ENCODE data around the gene CSNK2A2. TPM values are rescaled to one million over a fixed set of nuclear protein-coding genes. Genes with fewer than 3 reads are reported as not detected.

CSNK2A2 gene
- total and polyA plus RNA-seq, 2 donors (not counting 3 experiments of a cell fraction or from before 2014, with no cell fraction given), result 43.3 to 125 TPM

GRCh38 chr16:58243528-58244004 lies 45.7 kb upstream of the CSNK2A2 start:
- FAIRE-seq, result no peak
- BruUV-seq (replicated peaks), result no TSS peak
- POLR2A ChIA-PET, result no interaction called here

GRCh38 chr16:58236831-58237230 lies 38.9 kb upstream of the CSNK2A2 start:
- H3K79me2 ChIP-seq (ENCODE audit: control insufficient read depth, insufficient read depth, low read length), result no peaks in the 10 kb centered on the region
- no peaks in the 10 kb centered on the region for H3K9me3 ChIP-seq (replicated peaks; ENCODE audit: control insufficient read depth, insufficient read depth, low read length)
- H3K9ac ChIP-seq (replicated peaks; ENCODE audit: extremely low read depth, insufficient read depth, low read length), result no peak overlapping the region
- dilution Hi-C loops (cut with MboI; ENCODE audit: extremely low pct_ligation_motif_present, low sequenced_read_pairs) (no loop called here), intact Hi-C loops (cut with micrococcal nuclease) (no loop called here)
- ChIA-PET CTCF (no interaction called here), POLR2A (no interaction called here)
- H3K4me2 ChIP-seq (ENCODE audit: insufficient read depth, low read length), result no peak overlapping the region
- FAIRE-seq (no peak), DNase-seq (ENCODE audit: low read depth, low spot score) (no peak)
- no peaks in the 10 kb centered on the region for H4K20me1 ChIP-seq (replicated peaks; ENCODE audit: control insufficient read depth, extremely low read depth, insufficient read depth, low read length)
- no peak overlapping the region for H3K4me3 ChIP-seq (replicated peaks in 1 of 3; ENCODE audit: insufficient read depth in 1 of 3, low read depth in 1 of 3, low read length in 3 of 3)
- peaks cover 21 to 28% of the 10 kb centered on the region in 2 experiments for H3K27me3 ChIP-seq (ENCODE audit: control insufficient read depth in 2 of 2, insufficient read depth in 2 of 2, low read length in 2 of 2)
- TF ChIP-seq POLR2AphosphoS5 (IDR thresholded peaks at IDR 0.05; ENCODE audit: insufficient read depth, low read depth, low read length) (no peak), FOS (IDR thresholded peaks at IDR 0.05; ENCODE audit: borderline replicate concordance, insufficient read depth, low read length) (no peak), JUN (IDR thresholded peaks at IDR 0.05; ENCODE audit: borderline replicate concordance, insufficient read depth, insufficient read length, low read depth) (no peak), MYC (IDR thresholded peaks at IDR 0.05; ENCODE audit: low read depth, low read length) (no peak), CTCF (IDR thresholded peaks at IDR 0.05; ENCODE audit: extremely low read depth in 1 of 2, insufficient read depth in 1 of 2, low read depth in 1 of 2, low read length in 2 of 2) (no peak), MAX (IDR thresholded peaks at IDR 0.05; ENCODE audit: insufficient read depth, insufficient read length) (no peak), EZH2 (IDR thresholded peaks at IDR 0.05; ENCODE audit: borderline replicate concordance, low read depth, low read length, severe bottlenecking) (no peak), POLR2A (IDR thresholded peaks at IDR 0.05; ENCODE audit: low read depth, low read length) (no peak), GATA2 (IDR thresholded peaks at IDR 0.05; ENCODE audit: insufficient read depth, insufficient read length, low read depth, low read length) (no peak)
- no TSS peak for BruUV-seq (replicated peaks)
- H3K36me3 ChIP-seq (ENCODE audit: control insufficient read depth in 2 of 2, extremely low read depth in 1 of 2, insufficient read depth in 2 of 2, low read length in 2 of 2), result no peaks in the 10 kb centered on the region
- peaks cover 5% of the 10 kb centered on the region for H3K4me1 ChIP-seq (ENCODE audit: control insufficient read depth, extremely low read depth, insufficient read depth, low read length)
- peak overlapping the region; percentile 9 for H2AFZ ChIP-seq (ENCODE audit: low read depth, low read length)
- H3K9me1 ChIP-seq (replicated peaks; ENCODE audit: control insufficient read depth, extremely low read depth, insufficient read depth, low read length), result no peaks in the 10 kb centered on the region
- no peak overlapping the region for H3K27ac ChIP-seq (ENCODE audit: insufficient read depth, low read depth, low read length)

More at GRCh38 chr16:58243528-58244004, 45.7 kb upstream of the CSNK2A2 start:
- no peaks in the 10 kb centered on the region for H3K9me3 ChIP-seq (replicated peaks; ENCODE audit: control insufficient read depth, insufficient read depth, low read length)
- no peaks in the 10 kb centered on the region for H3K4me1 ChIP-seq (ENCODE audit: control insufficient read depth, extremely low read depth, insufficient read depth, low read length)
- no peaks in the 10 kb centered on the region for H3K79me2 ChIP-seq (ENCODE audit: control insufficient read depth, insufficient read depth, low read length)
- DNase-seq (ENCODE audit: low read depth, low spot score), result no peak
- H3K27me3 ChIP-seq (ENCODE audit: control insufficient read depth in 2 of 2, insufficient read depth in 2 of 2, low read length in 2 of 2), result peaks cover 24 to 26% of the 10 kb centered on the region in 2 experiments
- no peaks in the 10 kb centered on the region for H4K20me1 ChIP-seq (replicated peaks; ENCODE audit: control insufficient read depth, extremely low read depth, insufficient read depth, low read length)
- no peak overlapping the region for H3K9ac ChIP-seq (replicated peaks; ENCODE audit: extremely low read depth, insufficient read depth, low read length)
- no peaks in the 10 kb centered on the region for H3K36me3 ChIP-seq (ENCODE audit: control insufficient read depth in 2 of 2, extremely low read depth in 1 of 2, insufficient read depth in 2 of 2, low read length in 2 of 2)
- dilution Hi-C loops (cut with MboI; ENCODE audit: extremely low pct_ligation_motif_present, low sequenced_read_pairs), result no loop called here
- H3K4me2 ChIP-seq (ENCODE audit: insufficient read depth, low read length), result no peak overlapping the region
- CTCF ChIA-PET, result no interaction called here
- H3K27ac ChIP-seq (ENCODE audit: insufficient read depth, low read depth, low read length), result no peak overlapping the region
- H3K9me1 ChIP-seq (replicated peaks; ENCODE audit: control insufficient read depth, extremely low read depth, insufficient read depth, low read length), result no peaks in the 10 kb centered on the region
- intact Hi-C loops (cut with micrococcal nuclease), result no loop called here
- no peak for TF ChIP-seq FOS (IDR thresholded peaks at IDR 0.05; ENCODE audit: borderline replicate concordance, insufficient read depth, low read length)
- H3K4me3 ChIP-seq (replicated peaks in 1 of 3; ENCODE audit: insufficient read depth in 1 of 3, low read depth in 1 of 3, low read length in 3 of 3), result no peak overlapping the region
- no peak overlapping the region for H2AFZ ChIP-seq (ENCODE audit: low read depth, low read length)

Data from endothelial cell of umbilical vein (primary cell).